Fibroblast of skin of back (primary cell): ENCODE measurements around the gene CLEC10A.
"Not testable (repeated sequence)": the region's sequence is repeated elsewhere in the genome, so short reads cannot be mapped to it uniquely, and the experiment has no call there.

Source experiments
- DNase-seq: peaks from one replicate; pipeline ENCODE4 v3.0.0-alpha.2; 2013

Gene CLEC10A

DNA sequence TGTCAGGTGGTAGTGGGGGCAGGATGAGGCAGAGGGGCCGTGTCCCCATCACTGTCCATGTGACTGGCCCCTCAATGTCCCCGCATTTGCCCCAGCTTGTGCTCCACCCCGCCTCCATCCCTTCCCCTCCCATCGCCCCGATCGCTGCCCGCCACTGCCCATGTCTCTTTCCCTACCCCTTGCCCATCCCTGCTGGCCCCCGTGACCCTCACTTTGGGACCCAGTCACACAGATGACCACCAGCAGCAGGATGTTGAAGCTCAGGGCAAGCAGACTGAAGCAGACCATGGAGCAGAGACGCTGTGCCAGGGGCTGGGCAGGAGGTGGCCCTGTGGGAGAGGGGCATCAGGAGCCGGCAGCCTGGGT lies 28.5 kb upstream of the CLEC10A start:
- no peak for DNase-seq

DNA sequence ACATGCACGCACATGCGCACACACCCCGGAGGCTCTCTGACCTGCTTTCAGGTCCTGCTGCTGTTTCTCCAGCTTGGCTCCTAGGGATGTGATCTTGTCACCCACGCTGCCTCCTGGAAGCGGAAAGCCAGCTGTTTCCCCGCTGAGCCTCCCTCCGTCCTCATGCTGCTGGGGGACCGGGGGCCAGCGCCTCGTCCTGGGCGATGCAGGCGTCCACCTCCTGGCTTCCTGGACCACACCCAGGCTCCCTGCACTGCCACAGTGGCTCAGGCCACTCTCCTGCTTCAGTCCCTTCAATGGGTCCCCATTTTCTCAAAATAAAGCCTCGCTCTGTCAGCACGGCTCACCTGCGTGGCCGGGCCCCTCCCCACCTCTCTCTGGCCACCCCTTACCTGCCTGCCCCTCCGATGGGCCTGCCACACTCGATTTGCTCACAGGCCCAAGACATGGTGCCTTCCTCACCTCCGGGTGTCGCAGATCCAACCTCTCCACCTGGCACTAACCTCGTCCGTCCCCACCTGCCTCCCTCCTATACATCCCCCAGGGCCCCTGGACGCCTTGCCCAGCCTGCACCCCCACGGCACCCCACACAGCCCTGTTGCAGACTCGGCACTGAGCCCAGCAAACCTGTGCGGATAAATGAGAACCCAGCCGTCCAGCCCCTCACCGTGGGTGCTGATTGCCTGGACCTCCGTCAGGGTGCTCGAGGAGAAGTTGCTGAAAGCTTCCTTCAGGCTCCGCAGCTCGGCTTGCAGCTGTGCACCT lies 27.9 kb upstream of the CLEC10A start:
- DNase-seq = no peak

DNA sequence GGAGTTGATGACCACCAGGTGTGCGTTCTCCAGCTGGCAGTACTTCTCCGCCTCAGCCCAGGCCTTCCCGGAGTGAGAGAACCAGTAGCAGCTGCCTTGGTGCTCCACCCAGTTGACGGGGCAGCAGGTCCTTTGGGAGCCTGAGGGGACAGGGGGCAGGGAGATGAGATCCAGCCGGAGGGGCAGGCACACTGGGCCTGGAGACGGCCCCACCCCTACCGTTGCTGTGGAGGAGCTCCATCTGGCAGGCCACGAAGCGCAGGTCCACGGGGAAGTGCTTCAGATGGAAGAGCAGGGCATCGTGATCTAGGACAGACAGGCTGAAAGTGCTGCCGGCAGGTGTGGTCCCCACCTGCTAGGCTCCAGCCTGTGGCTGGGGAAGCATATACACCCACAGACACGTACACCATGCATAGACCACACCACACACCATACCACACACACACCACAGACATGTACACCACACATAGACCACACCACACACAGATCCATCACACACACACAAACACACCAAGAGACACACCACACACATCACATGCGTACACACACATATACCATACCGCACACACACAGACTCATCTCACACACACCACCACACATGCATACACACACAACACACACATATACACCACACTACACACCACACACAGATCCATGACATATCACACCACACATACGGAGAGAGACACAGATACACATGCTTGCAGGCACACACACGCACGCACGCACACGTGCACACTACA lies 27.1 kb upstream of the CLEC10A start:
- DNase-seq = no peak

DNA sequence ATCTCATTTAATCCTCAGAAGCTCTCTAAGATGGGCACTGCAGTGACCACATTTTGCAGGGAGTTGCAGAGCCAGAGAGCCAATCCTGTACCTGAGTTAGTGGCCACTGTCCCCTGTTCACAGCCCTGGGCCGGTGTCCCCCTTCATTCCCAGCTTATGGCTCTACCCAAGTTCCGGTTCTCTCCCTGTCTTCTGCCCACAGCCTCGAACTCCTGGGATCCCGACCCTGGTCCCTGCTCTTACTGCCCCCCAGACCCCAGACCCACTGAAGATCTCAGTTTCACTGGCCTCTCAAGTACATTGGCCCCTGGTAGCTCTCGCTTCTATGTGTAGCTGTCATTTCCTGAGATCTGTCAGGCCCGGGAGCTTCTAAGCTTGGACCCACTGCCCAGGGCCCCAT lies 22.4 kb upstream of the CLEC10A start:
- no peak for DNase-seq

DNA sequence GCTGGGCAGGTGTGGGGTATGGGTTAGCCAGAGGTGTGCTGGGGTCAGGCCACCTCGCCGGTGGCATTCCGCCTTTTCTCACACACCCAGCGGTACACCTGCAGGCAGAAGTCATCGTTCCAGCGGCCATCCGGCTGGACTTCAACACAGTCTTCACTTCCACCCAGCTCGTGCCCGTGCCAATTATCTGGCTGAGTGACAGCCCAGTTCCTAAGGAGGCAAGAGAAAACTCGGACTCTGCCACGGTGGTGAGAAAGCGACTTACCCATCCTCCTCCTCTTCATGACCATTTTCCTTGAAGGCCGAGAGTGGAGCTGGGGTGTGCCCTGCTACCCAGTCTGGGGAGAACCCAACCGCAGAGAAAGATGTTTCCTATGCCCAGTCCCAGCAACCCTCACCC lies 21.5 kb upstream of the CLEC10A start:
- no peak for DNase-seq

DNA sequence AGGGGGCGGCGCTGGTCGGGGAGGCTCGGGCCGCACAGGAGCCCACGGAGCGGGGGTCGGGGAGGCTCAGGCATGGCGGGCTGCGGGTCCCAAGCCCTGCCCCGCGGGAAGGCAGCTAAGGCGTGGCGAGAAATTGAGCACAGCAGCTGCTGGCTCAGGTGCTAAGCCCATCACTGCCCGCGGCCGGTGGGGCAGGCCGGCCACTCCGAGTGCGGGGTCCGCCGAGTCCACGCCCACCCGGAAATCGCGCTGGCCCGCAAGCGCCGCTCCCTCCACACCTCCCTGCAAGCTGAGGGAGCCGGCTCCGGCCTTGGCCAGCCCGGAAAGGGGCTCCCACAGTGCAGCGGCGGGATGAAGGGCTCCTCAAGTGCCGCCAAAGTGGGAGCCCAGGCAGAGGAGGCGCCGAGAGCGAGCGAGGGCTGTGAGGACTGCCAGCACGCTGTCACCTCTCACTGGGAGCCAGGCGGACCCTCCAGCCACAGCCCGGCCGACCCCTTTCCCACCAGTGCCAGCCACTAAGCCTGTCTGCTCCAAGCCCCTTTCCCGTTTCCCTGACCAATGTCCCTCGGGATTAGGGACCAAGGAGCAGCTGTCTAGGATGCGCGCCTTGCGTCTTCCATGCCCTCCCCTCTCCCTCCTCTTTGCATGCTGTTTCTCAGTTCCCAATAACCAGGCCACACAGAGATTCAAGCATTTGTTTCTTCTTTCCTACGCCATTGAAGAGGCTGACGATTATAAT lies 20.8 kb upstream of the CLEC10A start:
- not testable (repeated sequence) for DNase-seq

DNA sequence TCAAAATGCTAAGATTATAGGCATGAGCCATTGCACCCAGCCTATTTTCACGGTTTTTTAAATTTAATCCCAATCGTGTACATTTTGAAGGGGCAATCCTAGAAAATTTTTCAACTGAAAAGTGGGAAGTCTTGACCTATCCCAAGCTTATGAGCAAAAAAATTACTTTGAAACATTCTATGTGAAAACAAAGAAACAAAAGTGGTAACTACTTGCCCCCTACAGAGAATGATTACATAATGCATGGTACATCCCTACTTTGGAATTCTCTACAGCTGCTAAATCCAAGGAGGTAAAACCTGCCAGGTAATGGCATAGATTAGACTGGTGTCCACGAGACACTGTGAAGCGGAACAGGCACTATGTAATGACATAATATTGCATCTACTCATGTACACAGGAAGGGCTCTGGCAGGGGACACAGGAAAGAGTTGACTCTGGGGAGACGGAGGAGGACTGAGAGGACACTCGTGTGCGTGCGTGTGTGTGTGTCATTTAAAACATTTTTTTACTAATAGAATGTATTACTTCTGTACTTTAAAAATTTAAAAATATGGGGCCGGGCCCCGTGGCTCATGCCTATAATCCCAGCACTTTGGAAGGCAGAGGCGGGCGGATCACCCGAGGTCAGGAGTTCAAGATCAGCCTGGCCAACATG lies 18.9 kb upstream of the CLEC10A start:
- no peak for DNase-seq

DNA sequence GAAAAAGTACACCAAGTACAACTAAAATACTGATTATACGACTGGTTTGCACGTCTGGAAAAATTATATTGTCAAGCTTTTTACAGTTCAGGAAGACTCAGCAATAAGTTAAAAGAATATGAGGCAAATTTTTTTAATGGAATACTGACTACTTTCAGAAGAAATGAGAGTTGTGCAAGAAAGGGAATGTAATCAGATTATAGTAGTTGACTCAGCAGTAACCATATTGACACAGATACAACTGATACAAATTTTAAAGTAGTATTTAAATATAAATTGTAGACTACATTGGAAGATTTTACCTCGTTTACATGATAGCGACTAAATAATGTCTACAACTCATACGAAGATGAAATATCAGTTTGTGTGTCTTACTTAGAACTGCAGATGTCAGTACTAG lies 17.9 kb upstream of the CLEC10A start:
- DNase-seq = no peak

DNA sequence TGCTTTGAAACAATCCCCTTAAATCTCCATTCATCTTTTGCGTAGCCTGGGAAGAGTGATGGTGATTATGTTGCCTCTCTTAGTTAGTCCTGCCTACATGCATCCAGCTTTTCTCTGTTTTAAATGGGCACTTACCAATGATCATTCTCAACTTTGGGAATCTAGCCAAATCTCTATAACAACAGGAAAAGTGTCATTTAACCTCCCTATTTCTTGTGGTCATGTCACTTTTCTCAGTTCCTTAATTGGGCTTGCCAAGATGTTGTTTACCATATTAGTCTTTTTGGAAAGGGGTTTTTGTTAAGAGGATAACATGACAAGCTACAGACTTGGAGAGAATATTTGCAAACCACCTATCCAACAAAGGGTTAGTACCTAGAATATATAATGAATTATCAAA lies 15.6 kb upstream of the CLEC10A start:
- no peak for DNase-seq

DNA sequence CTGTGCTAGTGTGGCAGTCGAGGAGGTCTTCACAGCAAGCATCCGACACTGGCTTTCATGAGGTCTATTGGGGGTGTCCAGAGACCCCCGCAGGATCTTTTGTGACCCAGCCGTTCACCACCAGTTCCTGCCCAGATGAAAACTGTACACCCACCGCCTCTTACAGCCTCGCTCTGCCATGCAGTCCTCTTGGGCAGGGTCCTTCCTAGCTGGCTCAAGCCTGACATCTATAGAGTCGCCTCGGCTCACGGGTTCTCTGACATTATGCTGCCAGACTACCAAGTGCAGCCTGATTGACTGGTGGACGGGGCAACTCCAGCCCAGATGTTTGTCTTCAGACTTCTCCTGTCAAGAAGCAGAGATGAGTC lies 14.6 kb upstream of the CLEC10A start:
- no peak for DNase-seq

DNA sequence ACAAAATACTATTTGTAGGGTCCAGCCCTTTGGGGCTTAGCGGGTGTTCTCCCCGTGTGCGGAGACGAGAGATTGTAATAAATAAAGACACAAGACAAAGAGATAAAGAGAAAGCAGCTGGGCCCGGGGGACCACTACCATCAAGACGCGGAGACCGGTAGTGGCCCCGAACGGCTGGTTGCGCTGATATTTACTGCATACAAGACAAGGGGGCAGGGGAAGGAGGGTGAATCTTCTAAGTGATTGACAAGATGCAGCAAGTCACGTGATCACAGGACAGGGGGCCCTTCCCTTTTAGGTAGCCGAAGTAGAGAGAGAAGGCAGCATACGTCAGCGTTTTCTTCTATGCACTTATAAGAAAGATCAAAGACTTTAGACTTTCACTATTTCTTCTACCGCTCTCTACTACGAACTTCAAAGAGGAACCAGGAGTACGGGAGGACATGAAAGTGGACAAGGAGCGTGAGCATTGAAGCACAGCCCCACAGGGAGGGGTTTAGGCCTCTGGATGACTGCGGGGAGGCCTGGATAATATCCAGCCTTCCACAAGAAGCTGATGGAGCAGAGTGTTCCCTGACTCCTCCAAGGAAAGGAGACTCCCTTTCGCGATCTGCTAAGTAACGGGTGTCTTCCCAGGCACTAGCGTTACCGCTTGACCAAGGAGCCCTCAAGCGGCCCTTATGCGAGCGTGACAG lies 11.4 kb upstream of the CLEC10A start:
- not testable (repeated sequence) for DNase-seq

DNA sequence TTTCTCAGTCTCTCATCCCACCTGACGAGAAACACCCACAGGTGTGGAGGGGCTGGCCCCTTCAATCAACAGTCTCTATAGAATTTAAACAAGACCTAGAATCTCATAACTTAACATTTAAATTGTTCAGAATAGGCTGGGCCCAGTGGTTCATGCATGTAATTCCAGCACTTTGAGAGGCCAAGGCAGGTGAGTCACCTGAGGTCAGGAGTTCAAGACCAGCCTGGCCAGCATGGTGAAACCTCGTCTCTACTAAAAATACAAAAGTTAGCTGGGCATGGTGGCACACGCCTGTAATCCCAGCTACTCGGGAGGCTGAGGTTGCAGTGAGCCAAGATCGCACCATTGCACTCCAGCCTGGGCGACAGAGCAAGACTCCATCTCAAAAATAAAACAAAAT lies 9.5 kb upstream of the CLEC10A start:
- DNase-seq = not testable (repeated sequence)

DNA sequence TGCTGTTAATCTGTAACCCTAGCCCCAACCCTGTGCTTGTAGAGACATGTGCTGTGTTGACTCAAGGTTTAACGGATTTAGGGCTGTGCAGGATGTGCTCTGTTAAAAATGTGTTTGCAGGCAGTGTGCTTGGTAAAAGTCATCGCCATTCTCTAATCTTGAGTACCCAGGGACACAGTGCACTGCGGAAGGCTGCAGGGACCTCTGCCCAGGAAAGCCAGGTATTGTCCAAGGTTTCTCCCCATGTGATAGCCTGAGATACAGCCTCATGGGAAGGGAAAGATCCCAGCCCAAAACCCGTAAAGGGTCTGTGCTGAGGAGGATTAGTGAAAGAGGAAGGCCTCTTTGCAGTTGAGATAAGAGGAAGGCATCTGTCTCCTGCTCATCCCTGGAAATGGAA lies 8.4 kb upstream of the CLEC10A start:
- not testable (repeated sequence) for DNase-seq

DNA sequence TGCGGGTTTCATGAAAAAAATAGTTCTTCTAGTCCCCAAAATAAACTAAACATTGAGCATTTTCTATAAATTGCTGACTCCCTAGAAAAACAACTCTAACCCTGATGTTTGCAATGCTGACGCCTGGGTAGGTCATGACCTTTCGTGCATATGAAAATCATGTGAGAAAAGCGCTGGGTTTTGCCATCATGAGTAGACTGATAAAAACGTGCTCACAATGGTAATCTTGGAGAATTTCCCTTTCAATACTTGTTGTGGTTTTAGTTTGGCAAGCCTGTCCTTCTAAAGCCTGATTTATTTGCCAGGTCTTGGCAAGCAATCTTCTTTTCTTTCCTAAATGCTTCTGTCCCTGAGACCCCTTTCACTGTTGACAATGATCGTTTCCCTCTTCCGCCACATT lies 4.0 kb upstream of the CLEC10A start:
- no peak for DNase-seq

DNA sequence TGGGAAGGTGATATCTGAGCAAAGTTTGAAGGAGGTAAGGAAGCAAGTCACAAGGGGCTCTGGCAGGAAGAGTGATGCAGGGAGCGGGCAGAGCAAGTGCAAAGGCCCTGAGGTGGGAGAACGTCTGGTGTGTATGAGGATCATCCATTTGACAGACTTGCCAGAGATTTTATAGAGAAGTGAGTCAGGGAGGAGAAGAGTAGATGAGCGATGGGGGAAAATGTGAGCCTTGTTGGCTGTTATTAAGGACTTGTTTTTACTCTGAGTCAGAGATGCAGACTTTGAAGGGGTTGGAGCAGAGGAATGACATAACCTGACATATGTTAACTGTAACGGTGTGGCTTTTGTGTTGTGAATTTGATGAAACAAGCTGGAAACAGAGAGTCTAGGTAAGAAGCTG lies 3.5 kb upstream of the CLEC10A start:
- DNase-seq = no peak

DNA sequence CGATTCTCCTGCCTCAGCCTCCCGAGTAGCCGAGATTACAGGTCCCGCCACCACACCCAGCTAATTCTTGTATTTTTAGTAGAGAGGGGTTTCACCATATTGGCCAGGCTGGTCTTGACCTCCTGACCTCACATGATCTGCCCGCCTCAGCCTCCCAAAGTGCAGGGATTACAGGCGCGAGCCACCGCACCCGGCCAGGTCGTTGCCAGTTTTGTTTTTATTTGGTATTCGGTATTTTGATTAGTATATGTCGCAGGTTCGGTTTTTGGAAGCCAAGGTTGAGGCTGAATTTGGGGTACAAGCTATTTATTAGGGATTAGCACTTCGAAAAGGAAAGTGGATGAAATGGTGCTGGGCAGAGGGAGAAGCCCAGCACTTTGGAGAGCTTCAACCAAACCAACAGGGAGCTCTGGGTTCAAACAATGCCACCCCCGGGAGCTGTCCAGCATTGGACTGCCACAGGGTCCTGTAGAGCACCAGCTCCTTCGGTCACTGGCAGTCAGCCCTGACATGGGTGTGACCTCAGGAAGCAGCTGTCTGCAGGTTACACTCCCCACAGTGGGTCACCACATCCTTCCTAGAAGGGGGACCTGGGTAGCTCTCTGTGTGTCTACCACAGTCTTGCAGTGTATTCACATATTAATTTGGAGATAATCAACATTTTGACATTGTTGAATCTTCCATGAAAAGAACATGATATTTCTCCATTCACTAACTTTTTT lies 1.5 kb upstream of the CLEC10A start:
- no peak for DNase-seq

DNA sequence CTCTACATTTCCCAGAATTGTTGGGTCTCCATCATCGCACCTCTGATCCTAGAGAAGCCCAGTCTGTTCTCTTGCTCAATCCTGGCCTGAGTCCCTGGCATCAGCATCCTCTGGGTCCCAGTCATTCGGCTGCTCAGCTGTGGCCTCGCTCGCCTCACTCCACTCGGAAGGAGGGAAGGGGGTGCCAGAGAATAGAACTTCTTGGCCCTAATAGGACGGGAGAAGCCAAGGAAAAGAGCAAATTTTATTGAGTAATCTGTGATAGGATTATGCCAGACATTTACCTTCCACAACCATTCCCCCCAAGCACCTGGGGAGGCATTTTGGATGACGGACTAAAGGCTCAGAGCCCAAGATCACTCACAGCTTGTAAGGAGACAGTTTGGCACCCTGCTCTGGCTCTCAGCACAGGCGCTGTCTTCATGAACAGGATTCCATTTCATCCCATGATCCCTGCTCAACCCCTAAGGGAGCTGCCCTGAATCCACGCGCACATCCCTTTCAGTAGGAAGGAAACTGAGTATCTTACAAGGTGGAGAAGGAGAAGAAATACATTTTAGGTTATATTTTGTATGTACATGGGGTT lies 498 bp upstream of the CLEC10A start:
- no peak for DNase-seq

DNA sequence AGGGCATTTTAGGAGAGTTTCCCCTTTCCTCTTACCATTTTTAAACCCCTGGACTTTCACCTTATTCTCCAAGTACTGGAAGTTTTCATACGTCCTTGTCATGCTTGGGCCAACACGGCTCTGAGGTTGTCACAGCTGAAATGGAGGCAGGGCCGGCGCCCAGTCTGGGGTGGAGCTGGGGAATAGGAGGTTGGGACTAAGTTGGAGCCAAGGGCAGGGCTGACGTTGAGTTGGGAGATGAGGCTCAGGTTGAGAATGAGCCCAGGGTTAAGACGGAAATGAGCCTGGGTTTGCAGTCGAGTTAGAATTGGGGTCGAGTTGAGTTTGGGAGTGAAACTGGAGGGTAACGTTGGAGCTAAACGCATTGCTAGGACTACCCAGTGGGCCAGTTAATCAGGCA lies 1.3 kb downstream of the CLEC10A start:
- no peak for DNase-seq

DNA sequence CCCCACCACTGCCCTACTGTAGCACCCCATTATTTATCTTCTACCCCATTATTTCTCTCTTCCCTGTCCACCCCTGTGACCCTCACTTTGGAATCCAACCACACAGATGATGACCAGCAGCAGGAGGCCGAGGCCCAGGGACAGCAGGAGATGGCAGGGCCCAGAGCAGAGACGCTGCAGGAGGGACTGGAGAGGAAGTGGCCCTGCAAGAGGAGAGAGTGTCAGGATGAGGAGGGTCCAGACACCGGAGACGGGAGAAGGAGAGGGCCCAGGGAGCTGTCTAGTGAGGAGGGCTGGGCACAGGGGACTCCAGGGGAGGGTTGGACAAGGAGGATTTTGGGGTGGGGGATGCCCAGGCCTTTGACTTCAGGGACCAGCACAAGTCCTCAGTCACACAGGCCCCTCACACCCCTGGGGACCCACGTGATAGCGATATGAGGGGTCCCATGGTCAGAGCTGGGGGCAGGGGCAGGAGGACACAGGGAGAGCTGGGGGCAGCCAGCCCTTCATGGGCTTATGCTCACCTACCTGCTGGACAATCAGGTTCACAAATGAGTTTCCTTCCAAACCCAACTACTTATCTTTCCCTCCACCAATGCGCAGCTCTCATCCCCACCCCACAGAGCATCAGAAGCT lies 2.0 kb downstream of the CLEC10A start:
- no peak for DNase-seq

DNA sequence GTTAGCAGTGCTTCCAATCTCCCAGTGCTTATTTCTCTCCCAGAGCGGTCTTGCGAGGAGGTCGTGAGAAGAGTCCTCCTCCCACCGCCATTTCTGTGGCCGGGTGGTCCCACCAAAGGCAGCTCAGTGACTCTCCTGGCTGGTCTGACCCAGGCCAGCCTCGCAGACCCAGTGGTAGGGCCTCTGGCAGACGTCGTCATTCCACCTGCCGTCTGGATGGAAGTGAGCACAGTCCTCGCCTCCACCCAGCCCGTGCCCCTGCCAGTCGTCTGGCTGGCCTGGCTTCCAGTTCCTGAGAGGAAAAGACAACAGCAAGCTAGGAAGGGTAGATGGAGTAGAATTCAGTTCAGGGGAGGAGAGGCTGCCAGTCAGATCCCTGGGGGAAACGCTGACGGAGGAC lies 5.1 kb downstream of the CLEC10A start:
- no peak for DNase-seq

DNA sequence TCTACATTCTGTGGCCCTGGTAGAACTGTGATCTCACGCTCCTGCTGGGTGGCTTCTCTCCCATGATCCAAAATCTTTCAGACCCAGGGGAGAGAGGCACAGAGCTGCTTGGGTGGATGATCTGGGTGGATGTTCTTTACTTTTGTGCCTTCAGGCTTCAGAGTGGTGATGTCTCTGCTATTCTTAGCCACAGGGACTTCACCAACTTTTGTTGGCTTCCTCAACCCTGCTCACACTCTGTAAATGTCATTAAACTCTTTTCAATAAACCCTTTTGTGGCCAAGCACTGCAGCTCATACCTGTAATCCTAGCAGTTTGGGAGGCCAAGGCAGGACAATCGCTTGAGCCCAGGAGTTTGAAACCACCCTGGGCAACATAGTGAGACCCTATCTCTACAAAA lies 7.6 kb downstream of the CLEC10A start:
- DNase-seq = no peak
